ENCODE results near the gene PRSS1.

The PRSS1 gene

DNA sequence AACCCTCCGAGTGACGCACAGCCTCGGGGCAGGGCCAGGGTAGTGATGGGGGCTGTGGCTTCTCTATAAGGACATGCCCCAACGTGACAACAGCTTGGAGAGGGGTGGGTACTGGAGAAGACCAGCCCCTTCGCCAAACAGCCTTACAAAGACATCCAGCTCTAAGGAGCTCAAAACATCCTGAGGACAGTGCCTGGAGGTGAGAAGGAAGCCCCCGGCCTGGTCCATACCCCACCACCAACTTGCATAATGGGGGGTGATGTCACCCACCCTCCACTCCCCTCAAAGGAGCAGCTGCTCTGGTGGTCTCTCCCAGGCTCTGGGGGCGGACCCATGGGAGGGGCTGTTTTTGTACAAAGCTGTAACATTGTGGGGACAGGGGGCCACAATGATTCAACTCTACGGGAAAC, 36.6 kb downstream of the PRSS1 start:
- no peak for DNase-seq (ENCODE audit: low read depth, low spot score)
- POLR2A ChIA-PET, result no interaction called here
- CTCF ChIA-PET, result interaction anchor here (0.8 to 12.9 kb wide), 16 partner anchors 7 to 370 kb away, joined by 3 to 222 read pairs (median 25); no protein-coding TSS in a partner anchor
- no peak overlapping the region for H3K4me3 ChIP-seq (ENCODE audit: low read depth, low read length)
- TF ChIP-seq CTCF (IDR thresholded peaks at IDR 0.05; ENCODE audit: insufficient read depth, low read length, missing control alignments), result no peak

GRCh38 chr7:142787034-142787768, 37.9 kb downstream of the PRSS1 start:
- CTCF ChIA-PET, result interaction anchor here (0.8 to 12.9 kb wide), 16 partner anchors 10 to 371 kb away, joined by 3 to 222 read pairs (median 6); no protein-coding TSS in a partner anchor
- DNase-seq (ENCODE audit: low read depth, low spot score), result no peak
- TF ChIP-seq CTCF (IDR thresholded peaks at IDR 0.05; ENCODE audit: insufficient read depth, low read length, missing control alignments), result no peak
- H3K4me3 ChIP-seq (ENCODE audit: low read depth, low read length), result no peak overlapping the region
- POLR2A ChIA-PET, result no interaction called here

GRCh38 chr7:142787783-142788182, 38.5 kb downstream of the PRSS1 start:
- H3K4me3 ChIP-seq (ENCODE audit: low read depth, low read length), result no peak overlapping the region
- no peak for DNase-seq (ENCODE audit: low read depth, low spot score)
- TF ChIP-seq CTCF (IDR thresholded peaks at IDR 0.05; ENCODE audit: insufficient read depth, low read length, missing control alignments), result no peak
- POLR2A ChIA-PET, result no interaction called here
- CTCF ChIA-PET, result interaction anchor here (0.8 to 12.9 kb wide), 10 partner anchors 24 to 327 kb away, joined by 3 to 222 read pairs (median 6); no protein-coding TSS in a partner anchor

- DNase-seq (ENCODE audit: low read depth, low spot score), result no peak
- no peak overlapping the region for H3K4me3 ChIP-seq (ENCODE audit: low read depth, low read length)
- TF ChIP-seq CTCF (IDR thresholded peaks at IDR 0.05; ENCODE audit: insufficient read depth, low read length, missing control alignments), result no peak
- CTCF ChIA-PET, result interaction anchor here (0.8 to 12.9 kb wide), 9 partner anchors 10 to 328 kb away, joined by 3 to 222 read pairs (median 6); no protein-coding TSS in a partner anchor
- POLR2A ChIA-PET, result no interaction called here
Observed at GRCh38 chr7:142788303-142789289, 39.3 kb downstream of the PRSS1 start.

GRCh38 chr7:142789441-142789840, 40.2 kb downstream of the PRSS1 start:
- ChIA-PET CTCF (interaction anchor here (1.3 to 12.9 kb wide), 5 partner anchors 23 to 329 kb away, joined by 4 to 222 read pairs (median 79); no protein-coding TSS in a partner anchor), POLR2A (no interaction called here)
- DNase-seq (ENCODE audit: low read depth, low spot score), result no peak
- H3K4me3 ChIP-seq (ENCODE audit: low read depth, low read length), result no peak overlapping the region
- TF ChIP-seq CTCF (IDR thresholded peaks at IDR 0.05; ENCODE audit: insufficient read depth, low read length, missing control alignments), result no peak

Data from AG04449 (cell line).